ENCODE data around the gene PVALEF. TPM values are rescaled to one million over a fixed set of nuclear protein-coding genes. Genes with fewer than 3 reads are reported as not detected.

The PVALEF gene
- total RNA-seq, 1 experiment from 2014 or later = not detected

GRCh38 chr17:81119223-81120148 lies 45.8 kb upstream of the PVALEF start:
- no peak overlapping the region for H3K9ac ChIP-seq (ENCODE audit: extremely low read depth, insufficient read length, low read length)
- H2BK5ac ChIP-seq (ENCODE audit: insufficient read length, low read length) = no peak overlapping the region
- no peak overlapping the region for H3K27ac ChIP-seq (ENCODE audit: insufficient read length, low read depth, low read length)
- no peak overlapping the region for H2AFZ ChIP-seq (ENCODE audit: low read length)
- H3K4me3 Mint-ChIP-seq = peak overlapping the region; percentile 54 to 80
- H2AK5ac ChIP-seq (ENCODE audit: insufficient read length, low read length) = no peak overlapping the region
- H3K4me1 ChIP-seq (ENCODE audit: insufficient read depth, low read length) = no peaks in the 10 kb centered on the region
- no peak overlapping the region for H3K56ac ChIP-seq (ENCODE audit: insufficient read length, low read depth, low read length)
- H3K9me3 Mint-ChIP-seq = no peaks in the 10 kb centered on the region
- H2BK12ac ChIP-seq (ENCODE audit: insufficient read length, low read depth, low read length) = no peak overlapping the region
- no peak overlapping the region for H2BK120ac ChIP-seq (ENCODE audit: low read depth, low read length, poor library complexity, severe bottlenecking)
- no peaks in the 10 kb centered on the region; a peak in 1 of 7 replicates for H3K36me3 Mint-ChIP-seq (ENCODE audit: insufficient read depth in 1 of 3, low read depth in 3 of 3)
- peak overlapping the region; percentile 8 for H3K18ac ChIP-seq (ENCODE audit: insufficient read length, low read depth, low read length)
- H4K8ac ChIP-seq (replicated peaks; ENCODE audit: insufficient read length, low read depth, low read length) = no peak overlapping the region
- H3K9me3 ChIP-seq (ENCODE audit: control insufficient read depth, low read depth, low read length) = no peaks in the 10 kb centered on the region
- H2BK20ac ChIP-seq (ENCODE audit: low read depth, low read length, poor library complexity, severe bottlenecking) = no peak overlapping the region
- no peaks in the 10 kb centered on the region for H3K79me2 ChIP-seq (ENCODE audit: insufficient read depth, low read length)
- H3T11ph ChIP-seq (ENCODE audit: low read length) = no peak overlapping the region
- no peaks in the 10 kb centered on the region for H3K23me2 ChIP-seq (ENCODE audit: insufficient read length, low read depth, low read length, poor library complexity, severe bottlenecking)
- DNase-seq = peak; percentile 99
- H3K4ac ChIP-seq (ENCODE audit: low read depth, low read length) = no peak overlapping the region
- H4K91ac ChIP-seq (ENCODE audit: insufficient read length, low read depth, low read length) = no peak overlapping the region
- no peak overlapping the region for H3K27ac Mint-ChIP-seq
- H2BK15ac ChIP-seq (ENCODE audit: low read depth, low read length) = no peak overlapping the region
- no CpG with 5 or more reads among the region's 89 CpGs for WGBS (ENCODE audit: extremely low coverage, insufficient read length, low lambda C conversion rate)
- H4K5ac ChIP-seq (ENCODE audit: insufficient read length, low read depth, low read length) = no peak overlapping the region
- peak overlapping the region; percentile 33; the same call in 1 of the 2 replicates for H3K14ac ChIP-seq (ENCODE audit: insufficient read depth, low read length)
- H3K27me3 Mint-ChIP-seq (ENCODE audit: low read depth) = no peaks in the 10 kb centered on the region; the same call in 1 of the 2 replicates
- H3K4me2 ChIP-seq (ENCODE audit: insufficient read depth, insufficient read length, low read length) = peak overlapping the region; percentile 15
- H3K79me1 ChIP-seq (ENCODE audit: insufficient read depth, low read depth, low read length, poor library complexity, severe bottlenecking) = no peaks in the 10 kb centered on the region
- TF ChIP-seq CTCF (conservative IDR thresholded peaks at IDR 0.05) = peak; percentile 57
- no peak overlapping the region for H3K23ac ChIP-seq (ENCODE audit: insufficient read length, low read depth, low read length)
- no peaks in the 10 kb centered on the region for H4K20me1 ChIP-seq (ENCODE audit: control insufficient read depth, insufficient read depth, insufficient read length)
- peaks cover 5 to 12% of the 10 kb centered on the region in 2 experiments for H3K4me1 Mint-ChIP-seq
- H3K27me3 ChIP-seq (ENCODE audit: insufficient read depth, low read length) = no peaks in the 10 kb centered on the region

Measured in H9 (cell line).